Measurements from ENCODE around the gene RHOXF2B. TPM values are rescaled to one million over a fixed set of nuclear protein-coding genes. Genes with fewer than 3 reads are reported as not detected.
"Not testable (repeated sequence)": the region's sequence is repeated elsewhere in the genome, so short reads cannot be mapped to it uniquely, and the experiment has no call there.

The RHOXF2B gene
- total RNA-seq, 8 experiments from 2014 or later, result 0.11 to 0.43 (median 0.42) TPM; not detected in 5

DNA sequence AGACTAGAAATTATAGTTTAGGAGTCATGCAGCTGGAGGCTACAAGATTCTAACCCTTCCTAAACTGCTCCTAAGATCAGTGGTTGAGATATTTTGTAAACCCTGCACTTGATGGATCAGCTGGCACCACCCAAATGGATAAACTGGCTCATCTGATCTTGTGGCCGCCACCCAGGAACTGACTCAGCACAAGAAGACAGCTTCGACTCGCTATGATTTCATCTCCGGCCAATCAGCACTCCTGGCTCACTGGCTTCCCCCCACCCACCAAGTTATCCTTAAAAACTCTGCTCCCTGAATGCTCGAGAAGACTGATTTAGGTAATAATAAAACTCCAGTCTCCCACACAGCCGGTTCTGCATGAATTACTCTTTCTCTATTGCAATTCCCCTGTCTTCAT lies 34.8 kb downstream of the RHOXF2B start:
- WGBS, 10 experiments, result no CpG with 5 or more reads among the region's 6 CpGs
- H3K4me3 ChIP-seq; H3K27ac ChIP-seq; in situ Hi-C loops (cut with MboI; ENCODE audit: low pct_unique_long_range_greater_than_20kb in 2 of 9, low sequenced_read_pairs in 9 of 9, unreplicated experiment in 9 of 9); H3K4me1 ChIP-seq (replicated peaks in 1 of 2); ATAC-seq (replicated peaks in 6 of 8): not testable (repeated sequence)

DNA sequence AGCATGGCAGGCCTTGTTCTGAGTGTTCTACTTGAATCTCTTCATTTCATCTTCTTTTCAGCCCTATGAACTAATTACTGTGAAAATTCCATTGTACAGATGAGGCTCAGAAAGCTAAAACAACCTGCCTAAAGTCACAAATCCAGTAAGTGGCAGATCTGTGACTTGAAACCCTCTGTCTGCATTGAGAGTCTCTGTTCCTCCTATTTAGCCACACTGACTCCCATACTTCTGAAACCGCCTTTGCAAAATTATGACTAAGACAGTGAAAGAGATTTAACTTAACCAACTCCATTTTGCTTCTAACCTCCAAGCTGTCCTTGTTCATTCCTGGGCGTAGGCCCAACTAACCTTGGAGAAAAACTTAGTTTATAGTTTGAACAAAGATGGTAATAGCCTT lies 35.2 kb downstream of the RHOXF2B start:
- H3K27ac ChIP-seq; in situ Hi-C loops (cut with MboI; ENCODE audit: low pct_unique_long_range_greater_than_20kb in 2 of 9, low sequenced_read_pairs in 9 of 9, unreplicated experiment in 9 of 9); H3K4me1 ChIP-seq (replicated peaks in 1 of 2); ATAC-seq (replicated peaks in 6 of 8); H3K4me3 ChIP-seq: not testable (repeated sequence)
- no CpG with 5 or more reads among the region's 2 CpGs for WGBS, 10 experiments

DNA sequence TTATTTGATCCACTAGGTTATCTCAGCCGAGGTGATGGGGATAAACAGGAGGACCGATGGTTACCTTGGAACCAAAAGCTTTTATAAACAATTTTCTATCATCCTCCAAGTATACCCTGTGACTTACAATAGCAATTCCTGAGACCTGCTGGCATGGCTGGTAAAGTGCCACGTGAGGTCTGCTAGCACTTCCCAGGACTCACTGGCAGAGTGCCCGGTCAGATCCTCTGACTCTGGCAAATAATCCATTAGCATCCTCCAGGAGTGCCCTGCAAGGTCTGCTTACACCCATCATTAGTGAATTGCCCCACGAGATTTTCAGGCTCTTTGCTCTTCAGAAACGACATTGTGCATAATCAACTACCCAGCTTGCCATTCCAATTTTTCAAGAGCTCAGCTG lies 37.3 kb downstream of the RHOXF2B start:
- H3K27ac ChIP-seq; H3K4me3 ChIP-seq; H3K4me1 ChIP-seq (replicated peaks in 1 of 2); in situ Hi-C loops (cut with MboI; ENCODE audit: low pct_unique_long_range_greater_than_20kb in 2 of 9, low sequenced_read_pairs in 9 of 9, unreplicated experiment in 9 of 9): not testable (repeated sequence)
- peak in 1 of 8 experiments; percentile 38 for ATAC-seq (replicated peaks in 6 of 8)
- no CpG with 5 or more reads among the region's 6 CpGs for WGBS, 10 experiments

DNA sequence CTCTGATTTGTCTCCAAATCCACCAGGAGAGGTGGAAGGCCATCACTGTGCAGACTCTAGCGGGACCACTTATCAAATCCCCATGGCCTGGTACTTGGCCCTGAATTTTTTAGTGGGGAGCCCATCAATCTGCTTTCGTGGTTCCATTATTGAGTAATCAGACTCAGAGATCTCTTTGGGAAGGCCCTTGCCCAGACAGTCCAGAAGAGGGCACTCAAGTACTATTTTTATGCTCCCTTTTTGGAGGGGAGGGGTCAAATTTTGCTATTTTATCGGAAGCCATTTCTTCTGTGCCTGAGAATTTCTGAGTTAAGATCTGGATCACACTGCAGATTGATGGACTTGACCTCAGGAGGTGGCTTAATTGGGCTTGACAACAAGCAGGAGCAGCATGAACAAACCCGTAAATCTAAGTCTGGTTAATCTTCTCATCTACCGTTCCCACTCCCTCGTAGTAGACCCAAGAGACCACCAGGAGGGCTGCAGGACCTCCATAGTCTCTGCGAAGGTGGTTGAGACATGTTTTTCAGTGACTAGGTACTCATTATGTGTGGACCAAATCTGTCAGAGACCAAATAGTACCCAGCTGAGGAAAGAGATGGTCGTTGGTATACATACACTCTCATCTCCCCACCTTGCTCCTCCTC lies 38.3 kb downstream of the RHOXF2B start:
- H3K27ac ChIP-seq; H3K4me3 ChIP-seq; in situ Hi-C loops (cut with MboI; ENCODE audit: low pct_unique_long_range_greater_than_20kb in 2 of 9, low sequenced_read_pairs in 9 of 9, unreplicated experiment in 9 of 9); H3K4me1 ChIP-seq (replicated peaks in 1 of 2): not testable (repeated sequence)
- WGBS, 10 experiments, result no CpG with 5 or more reads among the region's 8 CpGs
- peak in 3 of 8 experiments; percentile 33 to 71 (median 43) for ATAC-seq (replicated peaks in 6 of 8)

GRCh38 chrX:120036704-120037103 lies 40.8 kb downstream of the RHOXF2B start:
- 20 to 25% (median 20%) methylated on average over 1 of the region's 1 CpG; no CpG with 5 or more reads in 7 of the 10 experiments for WGBS, 10 experiments
- H3K4me1 ChIP-seq (replicated peaks in 1 of 2), result no peaks in the 10 kb centered on the region
- H3K4me3 ChIP-seq, result no peak overlapping the region
- in situ Hi-C loops (cut with MboI; ENCODE audit: low pct_unique_long_range_greater_than_20kb in 2 of 9, low sequenced_read_pairs in 9 of 9, unreplicated experiment in 9 of 9), result no loop called here
- no peak for ATAC-seq (replicated peaks in 6 of 8)
- H3K27ac ChIP-seq, result no peak overlapping the region

DNA sequence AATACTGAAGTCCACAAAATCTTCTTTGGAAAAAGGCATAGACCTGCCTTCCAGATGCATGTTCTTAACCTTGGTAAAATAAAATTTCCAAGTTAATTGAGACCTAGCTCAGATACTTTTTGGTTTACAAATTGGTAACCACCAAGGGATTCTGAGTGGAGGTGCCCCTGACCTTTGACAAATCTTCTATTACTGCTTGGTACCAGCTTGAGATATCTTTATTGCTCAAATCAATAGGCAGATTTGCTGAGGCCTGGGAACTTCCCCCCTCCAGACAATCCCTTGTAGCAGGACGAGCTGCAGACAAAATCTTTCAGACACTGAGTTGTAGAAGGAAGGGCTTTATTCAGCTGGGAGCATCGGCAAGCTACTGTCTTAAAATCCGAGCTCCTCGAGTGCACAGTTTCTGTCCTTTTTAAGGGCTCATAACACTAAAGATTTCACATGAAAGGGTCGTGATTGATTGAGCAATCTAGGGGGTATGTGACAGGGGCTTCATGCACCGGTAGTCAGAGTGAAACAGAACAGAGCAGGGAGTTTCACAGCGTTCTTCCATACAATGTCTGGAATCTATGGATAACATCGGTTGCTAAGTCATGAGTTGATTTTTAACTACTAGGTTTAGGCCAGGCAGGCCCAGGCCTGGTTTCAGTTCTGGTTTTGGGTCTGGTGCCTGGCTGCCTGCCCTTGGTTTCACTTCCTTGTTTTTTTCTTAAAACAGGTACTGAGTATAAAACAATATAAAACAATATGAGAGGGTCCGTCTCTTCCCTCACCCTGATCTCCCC lies 41.8 kb downstream of the RHOXF2B start:
- H3K4me3 ChIP-seq; H3K27ac ChIP-seq; in situ Hi-C loops (cut with MboI; ENCODE audit: low pct_unique_long_range_greater_than_20kb in 2 of 9, low sequenced_read_pairs in 9 of 9, unreplicated experiment in 9 of 9); H3K4me1 ChIP-seq (replicated peaks in 1 of 2); ATAC-seq (replicated peaks in 6 of 8): not testable (repeated sequence)
- WGBS, 10 experiments, result 21 to 90% (median 50%) methylated on average over 1 to 4 of the region's 9 CpGs; no CpG with 5 or more reads in 6 of the 10 experiments

GRCh38 chrX:120029354-120029753 lies 48.1 kb downstream of the RHOXF2B start:
- Histone ChIP-seq H3K4me3 (no peak overlapping the region), H3K4me1 (replicated peaks in 1 of 2) (no peaks in the 10 kb centered on the region), H3K27ac (no peak overlapping the region)
- WGBS, 10 experiments, result 0 to 20% (median 5%) methylated on average over 1 to 3 of the region's 3 CpGs; no CpG with 5 or more reads in 6 of the 10 experiments
- no peak for ATAC-seq (replicated peaks in 6 of 8)
- in situ Hi-C loops (cut with MboI; ENCODE audit: low pct_unique_long_range_greater_than_20kb in 2 of 9, low sequenced_read_pairs in 9 of 9, unreplicated experiment in 9 of 9), result no loop called here

GRCh38 chrX:120023259-120023658 lies 54.2 kb downstream of the RHOXF2B start:
- WGBS, 10 experiments, result 8 to 44% (median 20%) methylated on average over 1 to 2 of the region's 5 CpGs; no CpG with 5 or more reads in 7 of the 10 experiments

DNA sequence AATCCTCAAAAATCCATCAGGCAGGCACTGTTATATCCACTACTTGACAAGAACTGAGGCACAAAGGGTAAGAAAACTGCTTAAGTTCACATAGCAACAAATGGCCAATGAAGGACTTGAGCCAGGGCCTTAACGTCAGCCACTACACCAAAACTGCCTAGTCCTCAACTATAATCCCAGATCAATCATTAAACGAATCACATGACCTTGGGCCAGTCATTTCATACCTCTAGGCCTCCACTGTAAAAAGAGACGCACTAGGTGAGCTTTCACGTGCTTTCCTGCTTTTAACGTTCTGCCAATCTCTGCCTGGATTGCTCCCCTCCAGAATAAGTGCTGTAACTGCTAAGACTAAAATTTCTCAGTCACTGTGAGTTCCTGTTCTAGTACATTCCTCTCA lies 54.7 kb downstream of the RHOXF2B start:
- 0 to 70% (median 10%) methylated on average over 1 to 4 of the region's 5 CpGs; no CpG with 5 or more reads in 4 of the 10 experiments for WGBS, 10 experiments
- Histone ChIP-seq H3K4me1 (replicated peaks in 1 of 2) (no peaks in the 10 kb centered on the region), H3K4me3 (no peak overlapping the region), H3K27ac (no peak overlapping the region)
- no peak for ATAC-seq (replicated peaks in 6 of 8)
- in situ Hi-C loops (cut with MboI; ENCODE audit: low pct_unique_long_range_greater_than_20kb in 2 of 9, low sequenced_read_pairs in 9 of 9, unreplicated experiment in 9 of 9), result no loop called here

More at GRCh38 chrX:120023259-120023658, 54.2 kb downstream of the RHOXF2B start:
- ATAC-seq (replicated peaks in 6 of 8), result no peak
- Histone ChIP-seq H3K4me3 (no peak overlapping the region), H3K27ac (no peak overlapping the region), H3K4me1 (replicated peaks in 1 of 2) (no peaks in the 10 kb centered on the region)
- in situ Hi-C loops (cut with MboI; ENCODE audit: low pct_unique_long_range_greater_than_20kb in 2 of 9, low sequenced_read_pairs in 9 of 9, unreplicated experiment in 9 of 9), result no loop called here

Other genes starting within 250 kb of the RHOXF2B start
- 10 to 100 TPM; 11.9 to 28.7 (median 16.3) TPM for gene UPF3B, start 224.7 kb downstream of the RHOXF2B start, total RNA-seq
- gene RNF113A, start 206.0 kb downstream of the RHOXF2B start, total RNA-seq, result 10 to 100 TPM; 17.3 to 33.8 (median 20.7) TPM
- 100 to 1,000 TPM; 122 to 196 (median 146) TPM for gene NDUFA1, start 205.9 kb downstream of the RHOXF2B start, total RNA-seq
- gene AKAP14, start 181.8 kb downstream of the RHOXF2B start, total RNA-seq, result 10 to 100 TPM in 1 of 8 experiments, under 1 TPM in 1, not detected in 6; 0.16 to 31.4 TPM
- gene NKAP, start 133.9 kb downstream of the RHOXF2B start, total RNA-seq, result 10 to 100 TPM in 3 of 8 experiments, 1 to 10 TPM in 5; 6.9 to 12.7 (median 9.4) TPM
- under 1 TPM in 2 of 8 experiments, not detected in 6; 0.16 to 0.82 TPM for gene RHOXF1, start 38.2 kb upstream of the RHOXF2B start, total RNA-seq
- 1 to 10 TPM in 2 of 8 experiments, under 1 TPM in 6; 0.13 to 1.3 (median 0.64) TPM for gene RHOXF2, start 80.9 kb upstream of the RHOXF2B start, total RNA-seq
- gene ZBTB33, start 173.1 kb upstream of the RHOXF2B start, total RNA-seq, result 10 to 100 TPM; 15.2 to 26.7 (median 19.1) TPM
- gene TMEM255A, start 233.8 kb upstream of the RHOXF2B start, total RNA-seq, result 10 to 100 TPM in 4 of 8 experiments, 1 to 10 TPM in 2, under 1 TPM in 2; 0.28 to 16.3 (median 7.5) TPM

Data from motor neuron (in vitro differentiated cells).